A549 (cell line): ENCODE results near the gene RPTOR. TPM values are rescaled to one million over a fixed set of nuclear protein-coding genes. Genes with fewer than 3 reads are reported as not detected.
A peak's percentile ranks its signal among the peaks of the same experiment; 100 is the strongest.

Source experiments
- ATAC-seq, 2 experiments: fragments of 200-7000 bp in 1 of 2; fragments of >200 bp in 1 of 2; cut with Nextera tagmentation in 1 of 2; cut with Tn5 transposase in 1 of 2; 3 replicates each; pipeline versions ENCODE4 v1.8.0 to v1.9.1; 2018 to 2020; ENCODE audit warnings: mild to moderate bottlenecking in 1 of 2, moderate library complexity in 1 of 2
- CTCF ChIA-PET: fragments of 300-600 bp; sonication (Branson Sonifier 250); formaldehyde crosslinking; extraction: SDS; loops from one replicate; lab custom pipeline; 2021; ENCODE audit warnings: antibody characterized with exemption, inconsistent platforms; lab: Yijun Ruan, JAX
- POLR2A ChIA-PET: fragments of 350-600 bp; formaldehyde crosslinking; extraction: SDS; loops from one replicate; lab custom pipeline; 2021; ENCODE audit warnings: antibody characterized with exemption, inconsistent platforms; lab: Yijun Ruan, JAX
- DNase-seq, 2 experiments: peaks; one replicate each; pipeline versions ENCODE4 v3.0.0 to v3.0.0-alpha.2; 2011 to 2016; ENCODE audit warnings: low read depth in 1 of 2, low spot score in 1 of 2
- FAIRE-seq: peaks from 2 replicates; lab custom pipeline; 2011; peaks lifted over from hg19 to GRCh38; lab: Jason Lieb, UNC
- H3K27ac ChIP-seq, 2 experiments: fragments of >200 bp; sonication (Bioruptor Twin); formaldehyde crosslinking; 3 replicates each; pipeline ENCODE4 v1.5.1; 2016 to 2017
- H3K4me1 ChIP-seq: fragments of >200 bp; sonication (Bioruptor Twin); formaldehyde crosslinking; 3 replicates; pipeline ENCODE4 v1.6.1; 2016
- H3K4me2 ChIP-seq: fragments of >200 bp; sonication (Bioruptor Twin); formaldehyde crosslinking; 3 replicates; pipeline ENCODE4 v1.6.1; 2016
- H3K4me3 ChIP-seq: fragments of >200 bp; sonication (Bioruptor Twin); formaldehyde crosslinking; 3 replicates; pipeline ENCODE4 v1.5.1; 2016
- H3K9me3 ChIP-seq: fragments of >200 bp; sonication (Bioruptor Twin); formaldehyde crosslinking; 3 replicates; pipeline ENCODE4 v1.6.1; 2016
- BCL3 ChIP-seq: fragments of >200 bp; sonication (Bioruptor Twin); formaldehyde crosslinking; IDR thresholded peaks from 3 replicates; pipeline ENCODE4 v1.6.1; 2016
- BHLHE40 ChIP-seq: IDR thresholded peaks from 2 replicates; pipeline ENCODE4 v1.6.1; 2012; ENCODE audit warnings: low read depth, low read length, inconsistent platforms
- CBX8 ChIP-seq: fragments of 200-600 bp; sonication (generic); IDR thresholded peaks from 2 replicates; pipeline ENCODE4 v1.6.1; 2016
- CEBPB ChIP-seq, 2 experiments: fragments of >200 bp in 1 of 2; sonication (Bioruptor Twin) in 1 of 2; formaldehyde crosslinking in 1 of 2; IDR thresholded peaks; 2 replicates each; pipeline ENCODE4 v1.6.1; 2012 to 2016
- EHF ChIP-seq: fragments of 250-450 bp; sonication (Bioruptor Pico); IDR thresholded peaks from 2 replicates; pipeline ENCODE4 v1.5.0; 2020; ENCODE audit warnings: mild to moderate bottlenecking
- EHMT2 ChIP-seq: fragments of 200-600 bp; sonication (generic); IDR thresholded peaks from 2 replicates; pipeline ENCODE4 v1.6.1; 2016; ENCODE audit warnings: antibody characterized with exemption, low read depth, mild to moderate bottlenecking, moderate library complexity
- EP300 ChIP-seq, 2 experiments: fragments of >200 bp; sonication (Bioruptor Twin); formaldehyde crosslinking; IDR thresholded peaks; 2 replicates in 1 of 2; 3 replicates in 1 of 2; pipeline ENCODE4 v1.6.1; 2016 to 2017
- FOSB ChIP-seq: fragments of 250-450 bp; sonication (Bioruptor Pico); IDR thresholded peaks from 2 replicates; pipeline ENCODE4 v1.5.0; 2020; ENCODE audit warnings: mild to moderate bottlenecking, moderate library complexity
- FOSL2 ChIP-seq, 2 experiments: fragments of 450-650 bp in 1 of 2; fragments of >200 bp in 1 of 2; sonication (Bioruptor Twin) in 1 of 2; formaldehyde crosslinking; IDR thresholded peaks; 2 replicates each; pipeline versions ENCODE4 v1.5.0 to v1.6.1; 2016 to 2020; ENCODE audit warnings: mild to moderate bottlenecking in 1 of 2, moderate library complexity in 1 of 2
- HES2 ChIP-seq: fragments of >200 bp; sonication (Bioruptor Twin); formaldehyde crosslinking; IDR thresholded peaks from 2 replicates; pipeline ENCODE4 v1.6.1; 2016
- HEYL ChIP-seq: fragments of 250-450 bp; sonication (Bioruptor Pico); IDR thresholded peaks from 2 replicates; pipeline ENCODE4 v1.8.0; 2021; ENCODE audit warnings: mild to moderate bottlenecking, moderate library complexity
- HOXB5 ChIP-seq: fragments of 250-450 bp; sonication (Bioruptor Pico); IDR thresholded peaks from 2 replicates; pipeline ENCODE4 v1.5.0; 2020; ENCODE audit warnings: mild to moderate bottlenecking, moderate library complexity
- KDM1A ChIP-seq: fragments of 200-600 bp; sonication (generic); IDR thresholded peaks from 2 replicates; pipeline ENCODE4 v1.6.1; 2016; ENCODE audit warnings: low read depth, mild to moderate bottlenecking
- MAFK ChIP-seq: fragments of 450-650 bp; IDR thresholded peaks from 2 replicates; pipeline ENCODE4 v1.6.1; 2014; ENCODE audit not compliant: partially characterized antibody
- NPAS2 ChIP-seq: fragments of 250-450 bp; sonication (Bioruptor Pico); IDR thresholded peaks from 2 replicates; pipeline ENCODE4 v1.8.0; 2022; ENCODE audit warnings: mild to moderate bottlenecking, moderate library complexity, borderline replicate concordance
- POLR2A ChIP-seq: IDR thresholded peaks from 2 replicates; pipeline ENCODE4 v1.6.1; 2012; ENCODE audit warnings: mild to moderate bottlenecking, low read length
- POLR2AphosphoS2 ChIP-seq: conservative IDR thresholded peaks from 2 replicates; pipeline ENCODE4 v1.6.1; 2012; ENCODE audit warnings: low read length, improper control_type of control experiment, inconsistent platforms
- TFCP2L1 ChIP-seq: fragments of 250-450 bp; sonication (Bioruptor Pico); IDR thresholded peaks from 2 replicates; pipeline ENCODE4 v1.5.0; 2021; ENCODE audit warnings: mild to moderate bottlenecking
- ZC3H11A ChIP-seq: fragments of 450-650 bp; IDR thresholded peaks from 2 replicates; pipeline ENCODE4 v1.6.1; 2014; ENCODE audit warnings: antibody characterized with exemption, mild to moderate bottlenecking
- ZFP36 ChIP-seq: fragments of 450-650 bp; IDR thresholded peaks from 2 replicates; pipeline ENCODE4 v1.6.1; 2014; ENCODE audit warnings: borderline replicate concordance; ENCODE audit not compliant: partially characterized antibody
- ZNF302 ChIP-seq: fragments of 250-450 bp; sonication (Bioruptor Pico); IDR thresholded peaks from 2 replicates; pipeline ENCODE4 v1.9.0; 2021; ENCODE audit warnings: inconsistent platforms, mild to moderate bottlenecking, moderate library complexity
- WGBS: methylation state at CpG from one replicate; pipeline ENCODE4 v1.1.6; 2017; ENCODE audit errors: missing lambda C conversion rate; 5-methylcytosine and 5-hydroxymethylcytosine counted together
- polyA plus RNA-seq, 4 experiments: library from polyadenylated mRNA; depleted of rRNA in 3 of 4; stranded (reverse); fragments of >200 nt; fragmentation: RNase III in 1 of 4; extraction: RNeasy Plus Mini Kit Qiagen cat#74134 plus additional on column Dnase treatment in 1 of 4; gene quantifications; 2 replicates in 3 of 4; 3 replicates in 1 of 4; pipeline ENCODE4 v1.2.3, GENCODE V29; 2011 to 2017

Gene RPTOR
- polyA plus RNA-seq, 2 of the 4 experiments (the other 2 are of a cell fraction): 10.8 to 27.1 TPM

- Histone ChIP-seq H3K4me1 (0 out of 3 replicates have a peak, but pooled peaks cover 5% of the 10 kb centered on the region), H3K27ac (no peak overlapping the region), H3K4me3 (no peak overlapping the region), H3K9me3 (no peaks in the 10 kb centered on the region), H3K4me2 (no peak overlapping the region)
- FAIRE-seq (no peak), DNase-seq (no peak), ATAC-seq (no peak)
- POLR2A ChIA-PET: no interaction called here
- CTCF ChIA-PET: interaction anchor here (1.2 to 5.2 kb wide), 5 partner anchors 11 to 95 kb away, joined by 3 to 26 read pairs (median 3); no protein-coding TSS in a partner anchor
- WGBS: 93% methylated on average over 24 of the region's 24 CpGs
- no peak for TF ChIP-seq HES2
- TF ChIP-seq HOXB5: no peak
- TF ChIP-seq KDM1A: no peak
- peak; percentile 66 for TF ChIP-seq MAFK
- TF ChIP-seq, all 56 proteins: peak for 1
Measured at GRCh38 chr17:80816241-80817103, 271.8 kb downstream of the RPTOR start.

- 0 out of 3 replicates have a peak, but pooled peaks cover 5% of the 10 kb centered on the region for H3K4me1 ChIP-seq
- WGBS: 94% methylated on average over 11 of the region's 11 CpGs
- DNase-seq (no peak), ATAC-seq (no peak), FAIRE-seq (no peak)
- CTCF ChIA-PET: interaction anchor here (0.7 to 5.2 kb wide), 5 partner anchors 8 to 388 kb away, joined by 3 to 26 read pairs (median 3); no protein-coding TSS in a partner anchor
- no peak for TF ChIP-seq CEBPB (IDR thresholded peaks at IDR 0.05)
- no peak for TF ChIP-seq POLR2A
- no peak for TF ChIP-seq HEYL
- TF ChIP-seq ZNF302 (CRISPR knock-in tag): no peak
- no peak for TF ChIP-seq BCL3
- no peak for TF ChIP-seq EHF (CRISPR knock-in tag)
- no peak for TF ChIP-seq CBX8
- no peak for TF ChIP-seq BHLHE40
- no peak for TF ChIP-seq EHMT2
- no peak for TF ChIP-seq ZFP36
- no peak for TF ChIP-seq ZC3H11A
- no peak overlapping the region for H3K4me3 ChIP-seq
- POLR2A ChIA-PET: no interaction called here
- no peak overlapping the region for H3K4me2 ChIP-seq
- H3K27ac ChIP-seq: no peak overlapping the region
- H3K9me3 ChIP-seq: no peaks in the 10 kb centered on the region
Measured at GRCh38 chr17:80817321-80817845, 272.7 kb downstream of the RPTOR start.

- H3K27ac ChIP-seq: no peak overlapping the region
- WGBS: 81% methylated on average over 10 of the region's 10 CpGs
- FAIRE-seq (no peak), DNase-seq (no peak), ATAC-seq (0 out of 6 replicates have a peak, but pooled peaks of 1 of the 2 experiments have one; percentile 11)
- POLR2A ChIA-PET: no interaction called here
- 0 out of 3 replicates have a peak, but pooled peaks cover 5% of the 10 kb centered on the region for H3K4me1 ChIP-seq
- no peaks in the 10 kb centered on the region for H3K9me3 ChIP-seq
- TF ChIP-seq NPAS2 (CRISPR knock-in tag): no peak
- no peak for TF ChIP-seq HEYL
- no peak for TF ChIP-seq FOSB (CRISPR knock-in tag)
- TF ChIP-seq MAFK: peak; percentile 20
- no peak for TF ChIP-seq TFCP2L1 (CRISPR knock-in tag)
- TF ChIP-seq EP300 (IDR thresholded peaks at IDR 0.05): no peak
- TF ChIP-seq FOSL2 (IDR thresholded peaks at IDR 0.05): no peak
- TF ChIP-seq FOSL2 (CRISPR knock-in tag; IDR thresholded peaks at IDR 0.05): 0 out of 2 replicates have a peak, but pooled peaks have one; percentile 29
- TF ChIP-seq POLR2AphosphoS2: no peak
- TF ChIP-seq KDM1A: no peak
- CTCF ChIA-PET: interaction anchor here (0.7 to 5.2 kb wide), 7 partner anchors 8 to 389 kb away, joined by 3 to 26 read pairs (median 3); no protein-coding TSS in a partner anchor
- H3K4me2 ChIP-seq: no peak overlapping the region
- no peak overlapping the region for H3K4me3 ChIP-seq
Measured at GRCh38 chr17:80817861-80818260, 273.2 kb downstream of the RPTOR start.
